Neural cell (in vitro differentiated cells): Measurements from ENCODE around the gene SBNO1.

Experiments
- EP300 ChIP-seq: fragments of 450-650 bp; conservative IDR thresholded peaks from 2 replicates; pipeline ENCODE4 v1.6.1; 2014; ENCODE audit warnings: antibody characterized with exemption, mild to moderate bottlenecking, moderate library complexity; ENCODE audit not compliant: poor library complexity, severe bottlenecking
- EZH2 ChIP-seq: fragments of 200-600, 300-800 bp; shearing (Covaris generic), sonication (generic); IDR thresholded peaks from 2 replicates; pipeline ENCODE4 v1.6.1; 2014; ENCODE audit warnings: antibody characterized with exemption, low read length, borderline replicate concordance, mild to moderate bottlenecking; ENCODE audit not compliant: insufficient read depth, poor library complexity, severe bottlenecking
- MXI1 ChIP-seq: fragments of 450-650 bp; conservative IDR thresholded peaks from 2 replicates; pipeline ENCODE4 v1.6.1; 2014; ENCODE audit warnings: antibody characterized with exemption, mild to moderate bottlenecking; ENCODE audit not compliant: poor library complexity, severe bottlenecking
- POLR2AphosphoS5 ChIP-seq: IDR thresholded peaks from 2 replicates; pipeline ENCODE4 v1.6.1; 2012
- RAD21 ChIP-seq: fragments of 450-650 bp; conservative IDR thresholded peaks from 2 replicates; pipeline ENCODE4 v1.6.1; 2014; ENCODE audit warnings: antibody characterized with exemption, mild to moderate bottlenecking, moderate library complexity
- SMC3 ChIP-seq: fragments of 450-650 bp; conservative IDR thresholded peaks from 2 replicates; pipeline ENCODE4 v1.6.1; 2014; ENCODE audit warnings: antibody characterized with exemption, mild to moderate bottlenecking, moderate library complexity; ENCODE audit not compliant: poor library complexity
- TAF1 ChIP-seq: IDR thresholded peaks from 2 replicates; pipeline ENCODE4 v1.6.1; 2012; ENCODE audit warnings: low read depth
- TF ChIP-seq, protein P1 (sequence below): fragments of 450-650 bp; IDR thresholded peaks from 2 replicates; pipeline ENCODE4 v1.5.1; 2014; ENCODE audit warnings: antibody characterized with exemption, mild to moderate bottlenecking, moderate library complexity; ENCODE audit not compliant: poor library complexity, severe bottlenecking
- TF ChIP-seq, protein P2 (sequence below): IDR thresholded peaks from 2 replicates; pipeline ENCODE4 v1.6.1; 2012; ENCODE audit warnings: borderline replicate concordance

DNA sequence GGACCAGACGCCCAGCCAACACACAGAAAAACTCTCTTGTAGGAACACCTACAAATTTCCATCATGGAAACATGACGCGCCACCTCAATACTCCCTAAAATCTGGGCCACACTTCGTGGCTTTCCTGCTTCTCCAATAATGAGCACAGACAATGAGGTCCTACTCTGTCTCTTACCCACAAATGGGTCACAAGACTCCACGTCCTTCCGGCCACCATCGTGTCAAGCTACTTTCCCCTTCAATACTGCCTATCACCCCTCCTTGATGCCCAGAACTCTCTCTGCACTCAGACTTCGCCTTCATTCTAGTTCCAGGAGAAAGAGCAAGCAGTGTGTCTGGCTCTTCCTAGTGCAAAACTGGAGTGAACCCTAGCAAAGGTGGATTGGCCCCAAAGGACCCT is 28.1 kb downstream of the SBNO1 start:
- TF ChIP-seq, protein P1, sequence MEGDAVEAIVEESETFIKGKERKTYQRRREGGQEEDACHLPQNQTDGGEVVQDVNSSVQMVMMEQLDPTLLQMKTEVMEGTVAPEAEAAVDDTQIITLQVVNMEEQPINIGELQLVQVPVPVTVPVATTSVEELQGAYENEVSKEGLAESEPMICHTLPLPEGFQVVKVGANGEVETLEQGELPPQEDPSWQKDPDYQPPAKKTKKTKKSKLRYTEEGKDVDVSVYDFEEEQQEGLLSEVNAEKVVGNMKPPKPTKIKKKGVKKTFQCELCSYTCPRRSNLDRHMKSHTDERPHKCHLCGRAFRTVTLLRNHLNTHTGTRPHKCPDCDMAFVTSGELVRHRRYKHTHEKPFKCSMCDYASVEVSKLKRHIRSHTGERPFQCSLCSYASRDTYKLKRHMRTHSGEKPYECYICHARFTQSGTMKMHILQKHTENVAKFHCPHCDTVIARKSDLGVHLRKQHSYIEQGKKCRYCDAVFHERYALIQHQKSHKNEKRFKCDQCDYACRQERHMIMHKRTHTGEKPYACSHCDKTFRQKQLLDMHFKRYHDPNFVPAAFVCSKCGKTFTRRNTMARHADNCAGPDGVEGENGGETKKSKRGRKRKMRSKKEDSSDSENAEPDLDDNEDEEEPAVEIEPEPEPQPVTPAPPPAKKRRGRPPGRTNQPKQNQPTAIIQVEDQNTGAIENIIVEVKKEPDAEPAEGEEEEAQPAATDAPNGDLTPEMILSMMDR = no peak
- TF ChIP-seq EZH2 (no peak), MXI1 (no peak), EP300 (no peak), POLR2AphosphoS5 (no peak), RAD21 (no peak), TAF1 (no peak), SMC3 (no peak)
- TF ChIP-seq, protein P2, sequence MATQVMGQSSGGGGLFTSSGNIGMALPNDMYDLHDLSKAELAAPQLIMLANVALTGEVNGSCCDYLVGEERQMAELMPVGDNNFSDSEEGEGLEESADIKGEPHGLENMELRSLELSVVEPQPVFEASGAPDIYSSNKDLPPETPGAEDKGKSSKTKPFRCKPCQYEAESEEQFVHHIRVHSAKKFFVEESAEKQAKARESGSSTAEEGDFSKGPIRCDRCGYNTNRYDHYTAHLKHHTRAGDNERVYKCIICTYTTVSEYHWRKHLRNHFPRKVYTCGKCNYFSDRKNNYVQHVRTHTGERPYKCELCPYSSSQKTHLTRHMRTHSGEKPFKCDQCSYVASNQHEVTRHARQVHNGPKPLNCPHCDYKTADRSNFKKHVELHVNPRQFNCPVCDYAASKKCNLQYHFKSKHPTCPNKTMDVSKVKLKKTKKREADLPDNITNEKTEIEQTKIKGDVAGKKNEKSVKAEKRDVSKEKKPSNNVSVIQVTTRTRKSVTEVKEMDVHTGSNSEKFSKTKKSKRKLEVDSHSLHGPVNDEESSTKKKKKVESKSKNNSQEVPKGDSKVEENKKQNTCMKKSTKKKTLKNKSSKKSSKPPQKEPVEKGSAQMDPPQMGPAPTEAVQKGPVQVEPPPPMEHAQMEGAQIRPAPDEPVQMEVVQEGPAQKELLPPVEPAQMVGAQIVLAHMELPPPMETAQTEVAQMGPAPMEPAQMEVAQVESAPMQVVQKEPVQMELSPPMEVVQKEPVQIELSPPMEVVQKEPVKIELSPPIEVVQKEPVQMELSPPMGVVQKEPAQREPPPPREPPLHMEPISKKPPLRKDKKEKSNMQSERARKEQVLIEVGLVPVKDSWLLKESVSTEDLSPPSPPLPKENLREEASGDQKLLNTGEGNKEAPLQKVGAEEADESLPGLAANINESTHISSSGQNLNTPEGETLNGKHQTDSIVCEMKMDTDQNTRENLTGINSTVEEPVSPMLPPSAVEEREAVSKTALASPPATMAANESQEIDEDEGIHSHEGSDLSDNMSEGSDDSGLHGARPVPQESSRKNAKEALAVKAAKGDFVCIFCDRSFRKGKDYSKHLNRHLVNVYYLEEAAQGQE = no peak
